HepG2 (cell line): ENCODE data around the gene GALNT1. TPM values are rescaled to one million over a fixed set of nuclear protein-coding genes. Genes with fewer than 3 reads are reported as not detected.

Experiments used
- CBX2 ChIP-seq, 2 experiments: fragments of 200-600 bp in 1 of 2; sonication (generic); formaldehyde crosslinking in 1 of 2; IDR thresholded peaks; 2 replicates each; pipeline versions ENCODE4 v1.7.0 to v1.8.1; 2018 to 2022; ENCODE audit warnings: low read depth in 2 of 2, low read length in 1 of 2, mild to moderate bottlenecking in 1 of 2, missing genetic modification reagents in 1 of 2
- CBX5 ChIP-seq: sonication (generic); formaldehyde crosslinking; IDR thresholded peaks from 2 replicates; pipeline ENCODE4 v1.4.0; 2020; ENCODE audit warnings: missing genetic modification reagents, borderline replicate concordance
- CCDC6 ChIP-seq: sonication (generic); formaldehyde crosslinking; IDR thresholded peaks from 2 replicates; pipeline ENCODE4 v1.8.1; 2022; ENCODE audit warnings: mild to moderate bottlenecking, missing genetic modification reagents, moderate library complexity
- CEBPG ChIP-seq: IDR thresholded peaks from 2 replicates; pipeline ENCODE4 v1.6.1; 2016
- HOXA5 ChIP-seq: sonication (generic); formaldehyde crosslinking; IDR thresholded peaks from 2 replicates; pipeline ENCODE4 v1.4.0; 2020; ENCODE audit warnings: missing genetic modification reagents
- IRF2 ChIP-seq: IDR thresholded peaks from 2 replicates; pipeline ENCODE4 v1.6.1; 2018; ENCODE audit warnings: missing genetic modification reagents, missing compliant biosample characterization
- MEIS2 ChIP-seq: sonication (generic); formaldehyde crosslinking; IDR thresholded peaks from 2 replicates; pipeline ENCODE4 v1.9.0; 2021; ENCODE audit warnings: mild to moderate bottlenecking, missing genetic modification reagents
- NR2C2 ChIP-seq: sonication (generic); formaldehyde crosslinking; IDR thresholded peaks from 2 replicates; pipeline ENCODE4 v1.4.0; 2020; ENCODE audit warnings: missing genetic modification reagents, mild to moderate bottlenecking, moderate library complexity, borderline replicate concordance
- PHF8 ChIP-seq: sonication (generic); formaldehyde crosslinking; IDR thresholded peaks from 2 replicates; pipeline ENCODE4 v1.5.0; 2020; ENCODE audit warnings: missing genetic modification reagents
- RFXANK ChIP-seq: IDR thresholded peaks from 2 replicates; pipeline ENCODE4 v1.6.1; 2016
- SALL2 ChIP-seq: sonication (generic); formaldehyde crosslinking; IDR thresholded peaks from 2 replicates; pipeline ENCODE4 v1.8.1; 2023; ENCODE audit warnings: mild to moderate bottlenecking, missing genetic modification reagents, inconsistent platforms
- SAP130 ChIP-seq: IDR thresholded peaks from 2 replicates; pipeline ENCODE4 v1.6.1; 2016; ENCODE audit warnings: low read depth
- ZFX ChIP-seq: sonication (generic); formaldehyde crosslinking; IDR thresholded peaks from 2 replicates; pipeline ENCODE4 v1.4.0; 2020; ENCODE audit warnings: mild to moderate bottlenecking, low read depth, missing genetic modification reagents, moderate library complexity
- ZNF263 ChIP-seq: sonication (generic); formaldehyde crosslinking; IDR thresholded peaks from 2 replicates; pipeline ENCODE4 v1.4.0; 2020; ENCODE audit warnings: missing genetic modification reagents
- ZNF678 ChIP-seq: sonication (generic); formaldehyde crosslinking; IDR thresholded peaks from 2 replicates; pipeline ENCODE4 v1.4.0; 2020; ENCODE audit warnings: mild to moderate bottlenecking, missing genetic modification reagents
- ZNF749 ChIP-seq: sonication (generic); formaldehyde crosslinking; IDR thresholded peaks from 2 replicates; pipeline ENCODE4 v1.8.0; 2022; ENCODE audit warnings: mild to moderate bottlenecking, missing genetic modification reagents, moderate library complexity, borderline replicate concordance
- ZNF761 ChIP-seq: sonication (generic); formaldehyde crosslinking; conservative IDR thresholded peaks from 2 replicates; pipeline ENCODE4 v1.4.0; 2020; ENCODE audit warnings: mild to moderate bottlenecking, missing genetic modification reagents
- ZXDC ChIP-seq: sonication (generic); formaldehyde crosslinking; IDR thresholded peaks from 2 replicates; pipeline ENCODE4 v1.5.0; 2020; ENCODE audit warnings: mild to moderate bottlenecking, missing genetic modification reagents
- polyA plus RNA-seq, 8 experiments: library from polyadenylated mRNA; depleted of rRNA in 3 of 8; stranded (reverse) in 7 of 8; unstranded in 1 of 8; fragments of >200 nt; fragmentation: Illumina TruSeq in 4 of 8; extraction: Trizol in 4 of 8; gene quantifications; 2 replicates each; pipeline versions ENCODE4 v1.2.1 to v1.2.3, GENCODE V29; 2011 to 2016; ENCODE audit warnings: low read depth in 4 of 8, missing spikeins in 1 of 8, mixed read lengths in 1 of 8; ENCODE audit not compliant: insufficient read depth in 1 of 8
- total RNA-seq, 5 experiments: library from RNA; depleted of rRNA; stranded (reverse); fragments of >200 nt; fragmentation: Illumina TruSeq; extraction: Trizol; gene quantifications; 2 replicates each; pipeline ENCODE4 v1.2.3, GENCODE V29; 2016; ENCODE audit warnings: low read depth in 1 of 5
- TF ChIP-seq, protein P1 (sequence below): IDR thresholded peaks from 2 replicates; pipeline ENCODE4 v1.6.1; 2016; ENCODE audit warnings: mild to moderate bottlenecking, missing biosample characterization, missing genetic modification reagents
- TF ChIP-seq, protein P2 (sequence below): IDR thresholded peaks from 2 replicates; pipeline ENCODE4 v1.4.0; 2020; ENCODE audit warnings: mild to moderate bottlenecking, missing genetic modification reagents

The GALNT1 gene
- total and polyA plus RNA-seq, 2 of the 13 experiments (the other 11 are each of a cell fraction or from before 2014, with no cell fraction given) = 41.1 to 100 TPM

- 0 out of 2 replicates have a peak, but pooled peaks have one; percentile 24 for TF ChIP-seq NR2C2
- no peak for TF ChIP-seq CBX2 (IDR thresholded peaks at IDR 0.05; ENCODE audit: low read depth, low read length)
- TF ChIP-seq CBX2 (CRISPR knock-in tag; IDR thresholded peaks at IDR 0.05; ENCODE audit: low read depth) = no peak
- TF ChIP-seq SALL2 (CRISPR knock-in tag) = 0 out of 2 replicates have a peak, but pooled peaks have one; percentile 29
- TF ChIP-seq ZNF678 (CRISPR knock-in tag) = peak; percentile 34; the same call in 1 of the 2 replicates
- TF ChIP-seq ZNF761 = 0 out of 2 replicates have a peak, but pooled peaks have one; percentile 63
- no peak for TF ChIP-seq CEBPG
- peak; percentile 86 for TF ChIP-seq ZFX (CRISPR knock-in tag)
- peak; percentile 66; the same call in 1 of the 2 replicates for TF ChIP-seq CCDC6 (CRISPR knock-in tag)
- TF ChIP-seq IRF2 (CRISPR knock-in tag) = no peak
- TF ChIP-seq ZXDC (CRISPR knock-in tag) = no peak
- TF ChIP-seq ZNF749 (CRISPR knock-in tag) = 0 out of 2 replicates have a peak, but pooled peaks have one; percentile 39
- TF ChIP-seq PHF8 (CRISPR knock-in tag) = peak; percentile 70
- TF ChIP-seq MEIS2 (CRISPR knock-in tag) = 0 out of 2 replicates have a peak, but pooled peaks have one; percentile 15
- peak; percentile 94 for TF ChIP-seq ZNF263 (CRISPR knock-in tag)
- TF ChIP-seq CBX5 (CRISPR knock-in tag) = no peak
- TF ChIP-seq, protein P1, sequence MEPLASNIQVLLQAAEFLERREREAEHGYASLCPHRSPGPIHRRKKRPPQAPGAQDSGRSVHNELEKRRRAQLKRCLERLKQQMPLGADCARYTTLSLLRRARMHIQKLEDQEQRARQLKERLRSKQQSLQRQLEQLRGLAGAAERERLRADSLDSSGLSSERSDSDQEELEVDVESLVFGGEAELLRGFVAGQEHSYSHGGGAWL (CRISPR knock-in tag) = peak; percentile 57; the same call in 1 of the 2 replicates
- TF ChIP-seq, protein P2, sequence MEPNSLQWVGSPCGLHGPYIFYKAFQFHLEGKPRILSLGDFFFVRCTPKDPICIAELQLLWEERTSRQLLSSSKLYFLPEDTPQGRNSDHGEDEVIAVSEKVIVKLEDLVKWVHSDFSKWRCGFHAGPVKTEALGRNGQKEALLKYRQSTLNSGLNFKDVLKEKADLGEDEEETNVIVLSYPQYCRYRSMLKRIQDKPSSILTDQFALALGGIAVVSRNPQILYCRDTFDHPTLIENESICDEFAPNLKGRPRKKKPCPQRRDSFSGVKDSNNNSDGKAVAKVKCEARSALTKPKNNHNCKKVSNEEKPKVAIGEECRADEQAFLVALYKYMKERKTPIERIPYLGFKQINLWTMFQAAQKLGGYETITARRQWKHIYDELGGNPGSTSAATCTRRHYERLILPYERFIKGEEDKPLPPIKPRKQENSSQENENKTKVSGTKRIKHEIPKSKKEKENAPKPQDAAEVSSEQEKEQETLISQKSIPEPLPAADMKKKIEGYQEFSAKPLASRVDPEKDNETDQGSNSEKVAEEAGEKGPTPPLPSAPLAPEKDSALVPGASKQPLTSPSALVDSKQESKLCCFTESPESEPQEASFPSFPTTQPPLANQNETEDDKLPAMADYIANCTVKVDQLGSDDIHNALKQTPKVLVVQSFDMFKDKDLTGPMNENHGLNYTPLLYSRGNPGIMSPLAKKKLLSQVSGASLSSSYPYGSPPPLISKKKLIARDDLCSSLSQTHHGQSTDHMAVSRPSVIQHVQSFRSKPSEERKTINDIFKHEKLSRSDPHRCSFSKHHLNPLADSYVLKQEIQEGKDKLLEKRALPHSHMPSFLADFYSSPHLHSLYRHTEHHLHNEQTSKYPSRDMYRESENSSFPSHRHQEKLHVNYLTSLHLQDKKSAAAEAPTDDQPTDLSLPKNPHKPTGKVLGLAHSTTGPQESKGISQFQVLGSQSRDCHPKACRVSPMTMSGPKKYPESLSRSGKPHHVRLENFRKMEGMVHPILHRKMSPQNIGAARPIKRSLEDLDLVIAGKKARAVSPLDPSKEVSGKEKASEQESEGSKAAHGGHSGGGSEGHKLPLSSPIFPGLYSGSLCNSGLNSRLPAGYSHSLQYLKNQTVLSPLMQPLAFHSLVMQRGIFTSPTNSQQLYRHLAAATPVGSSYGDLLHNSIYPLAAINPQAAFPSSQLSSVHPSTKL = 0 out of 2 replicates have a peak, but pooled peaks have one; percentile 8
- TF ChIP-seq HOXA5 = 0 out of 2 replicates have a peak, but pooled peaks have one; percentile 22
- TF ChIP-seq RFXANK = no peak
- peak; percentile 55 for TF ChIP-seq SAP130
Measured at GRCh38 chr18:35580701-35581539, 620 bp upstream of the GALNT1 start (continued).
